ENCODE results near the gene IFNA8.

- no peak for TF ChIP-seq CTCF (IDR thresholded peaks at IDR 0.05)
- TF ChIP-seq EZH2 (IDR thresholded peaks at IDR 0.05; ENCODE audit: borderline replicate concordance, insufficient read depth, low read depth, low read length, poor library complexity, severe bottlenecking) = no peak
Measured at GRCh38 chr9:21454149-21454548, 45.2 kb downstream of the IFNA8 start.
